H9 (cell line): ENCODE results near the gene WNT7B. TPM values are rescaled to one million over a fixed set of nuclear protein-coding genes. Genes with fewer than 3 reads are reported as not detected.

Experiments used
- DNase-seq: peaks from one replicate; pipeline ENCODE4 v3.0.0-alpha.2; 2017
- H2AFZ ChIP-seq: one replicate; pipeline ENCODE4 v1.6.1; 2013; ENCODE audit warnings: mild to moderate bottlenecking, low read length, control low read depth, moderate library complexity
- H2AK5ac ChIP-seq: 2 replicates; pipeline ENCODE4 v1.6.1; 2013; ENCODE audit warnings: low read length, control low read depth, mixed read lengths; ENCODE audit not compliant: insufficient read length
- H2BK120ac ChIP-seq: one replicate; pipeline ENCODE4 v1.6.1; 2013; ENCODE audit warnings: low read depth, mild to moderate bottlenecking, low read length, control low read depth, inconsistent platforms; ENCODE audit not compliant: poor library complexity, severe bottlenecking
- H2BK12ac ChIP-seq: 2 replicates; pipeline ENCODE4 v1.6.1; 2013; ENCODE audit warnings: low read length, control low read depth, mixed read lengths, low read depth; ENCODE audit not compliant: insufficient read length
- H2BK15ac ChIP-seq: 2 replicates; pipeline ENCODE4 v1.6.1; 2013; ENCODE audit warnings: low read depth, low read length, control low read depth
- H2BK20ac ChIP-seq: one replicate; pipeline ENCODE4 v1.6.1; 2013; ENCODE audit warnings: low read depth, mild to moderate bottlenecking, low read length, control low read depth, inconsistent platforms; ENCODE audit not compliant: poor library complexity, severe bottlenecking
- H2BK5ac ChIP-seq: 2 replicates; pipeline ENCODE4 v1.6.1; 2013; ENCODE audit warnings: low read length, control low read depth, mixed read lengths; ENCODE audit not compliant: insufficient read length
- H3K14ac ChIP-seq: 2 replicates; pipeline ENCODE4 v1.6.1; 2013; ENCODE audit warnings: low read length, control low read depth; ENCODE audit not compliant: insufficient read depth
- H3K18ac ChIP-seq: 2 replicates; pipeline ENCODE4 v1.6.1; 2013; ENCODE audit warnings: low read depth, mild to moderate bottlenecking, mixed read lengths, low read length, control low read depth; ENCODE audit not compliant: insufficient read length
- H3K23ac ChIP-seq: 2 replicates; pipeline ENCODE4 v1.6.1; 2013; ENCODE audit warnings: low read length, control low read depth, mixed read lengths, low read depth; ENCODE audit not compliant: insufficient read length
- H3K23me2 ChIP-seq: 2 replicates; pipeline ENCODE4 v1.6.1; 2013; ENCODE audit warnings: low read depth, mild to moderate bottlenecking, mixed read lengths, low read length, control low read depth; ENCODE audit not compliant: insufficient read length, poor library complexity, severe bottlenecking
- H3K27ac ChIP-seq: 2 replicates; pipeline ENCODE4 v1.5.1; 2013; ENCODE audit warnings: low read length, control low read depth, mixed read lengths, low read depth; ENCODE audit not compliant: insufficient read length
- H3K27me3 ChIP-seq: 2 replicates; pipeline ENCODE4 v1.6.1; 2013; ENCODE audit warnings: low read length, control low read depth, inconsistent platforms; ENCODE audit not compliant: insufficient read depth
- H3K4ac ChIP-seq: 2 replicates; pipeline ENCODE4 v1.6.1; 2013; ENCODE audit warnings: low read depth, mild to moderate bottlenecking, control low read depth, inconsistent platforms, low read length, moderate library complexity
- H3K4me1 ChIP-seq: 2 replicates; pipeline ENCODE4 v1.6.1; 2013; ENCODE audit warnings: low read length, control low read depth, inconsistent platforms; ENCODE audit not compliant: insufficient read depth
- H3K4me2 ChIP-seq: 2 replicates; pipeline ENCODE4 v1.6.1; 2013; ENCODE audit warnings: low read length, control low read depth, mixed read lengths; ENCODE audit not compliant: insufficient read length, insufficient read depth
- H3K56ac ChIP-seq: 2 replicates; pipeline ENCODE4 v1.6.1; 2013; ENCODE audit warnings: low read depth, mild to moderate bottlenecking, mixed read lengths, low read length, control low read depth; ENCODE audit not compliant: insufficient read length
- H3K79me1 ChIP-seq: 2 replicates; pipeline ENCODE4 v1.6.1; 2013; ENCODE audit warnings: low read depth, mild to moderate bottlenecking, moderate library complexity, low read length, control low read depth, inconsistent platforms; ENCODE audit not compliant: insufficient read depth, poor library complexity, severe bottlenecking
- H3K79me2 ChIP-seq: 2 replicates; pipeline ENCODE4 v1.6.1; 2013; ENCODE audit warnings: low read length, control low read depth, inconsistent platforms; ENCODE audit not compliant: insufficient read depth
- H3K9ac ChIP-seq: 2 replicates; pipeline ENCODE4 v1.6.1; 2013; ENCODE audit warnings: low read length, control low read depth, mixed read lengths; ENCODE audit not compliant: insufficient read length; ENCODE audit errors: extremely low read depth
- H3K9me3 ChIP-seq: one replicate; pipeline ENCODE4 v1.6.1; 2013; ENCODE audit warnings: low read depth, low read length, inconsistent platforms; ENCODE audit not compliant: control insufficient read depth
- H3T11ph ChIP-seq: one replicate; pipeline ENCODE4 v1.6.1; 2013; ENCODE audit warnings: mild to moderate bottlenecking, low read length, control low read depth, inconsistent platforms
- H4K20me1 ChIP-seq: one replicate; pipeline ENCODE4 v1.6.1; 2013; ENCODE audit not compliant: control insufficient read depth, insufficient read length, insufficient read depth
- H4K5ac ChIP-seq: 2 replicates; pipeline ENCODE4 v1.6.1; 2013; ENCODE audit warnings: low read depth, mild to moderate bottlenecking, mixed read lengths, low read length, control low read depth; ENCODE audit not compliant: insufficient read length
- H4K8ac ChIP-seq: replicated peaks from 2 replicates; pipeline ENCODE4 v1.6.1; 2013; ENCODE audit warnings: low read length, control low read depth, mixed read lengths, low read depth; ENCODE audit not compliant: insufficient read length
- H4K91ac ChIP-seq: 2 replicates; pipeline ENCODE4 v1.6.1; 2013; ENCODE audit warnings: low read depth, mild to moderate bottlenecking, moderate library complexity, mixed read lengths, low read length, control low read depth; ENCODE audit not compliant: insufficient read length
- H3K27ac Mint-ChIP-seq, 3 experiments: 2 replicates in 2 of 3; 3 replicates in 1 of 3; pipeline ENCODE4 v1.8.0; 2020 to 2021; ENCODE audit warnings: mixed read lengths in 3 of 3, mild to moderate bottlenecking in 1 of 3, moderate library complexity in 1 of 3
- H3K27me3 Mint-ChIP-seq: 2 replicates; pipeline ENCODE4 v1.8.0; 2021; ENCODE audit warnings: low read depth, mild to moderate bottlenecking, moderate library complexity, mixed read lengths
- H3K36me3 Mint-ChIP-seq, 3 experiments: 2 replicates in 2 of 3; 3 replicates in 1 of 3; pipeline ENCODE4 v1.8.0; 2020 to 2021; ENCODE audit warnings: low read depth in 3 of 3, mixed read lengths in 3 of 3; ENCODE audit not compliant: insufficient read depth in 1 of 3
- H3K4me1 Mint-ChIP-seq, 2 experiments: 2 replicates each; pipeline ENCODE4 v1.8.0; 2020; ENCODE audit warnings: mixed read lengths in 2 of 2
- H3K4me3 Mint-ChIP-seq, 2 experiments: 2 replicates in 1 of 2; 3 replicates in 1 of 2; pipeline ENCODE4 v1.8.0; 2020 to 2021; ENCODE audit warnings: mild to moderate bottlenecking in 2 of 2, mixed read lengths in 2 of 2, moderate library complexity in 1 of 2
- H3K9me3 Mint-ChIP-seq, 2 experiments: 2 replicates in 1 of 2; 3 replicates in 1 of 2; pipeline ENCODE4 v1.8.0; 2020; ENCODE audit warnings: mild to moderate bottlenecking in 2 of 2, mixed read lengths in 2 of 2, moderate library complexity in 1 of 2
- CTCF ChIP-seq: fragments of 200-600 bp; sonication (generic); conservative IDR thresholded peaks from 3 replicates; pipeline ENCODE4 v1.8.0; 2021; ENCODE audit warnings: antibody characterized with exemption, mild to moderate bottlenecking
- WGBS: extraction: QIAGEN DNeasy Blood & Tissue Kit; methylation state at CpG from one replicate; pipeline ENCODE4 v1.1.7; 2013; ENCODE audit warnings: missing lambda C conversion rate, low lambda C conversion rate, mixed read lengths; ENCODE audit not compliant: insufficient read length; ENCODE audit errors: extremely low coverage; 5-methylcytosine and 5-hydroxymethylcytosine counted together
- total RNA-seq: library from RNA; stranded (reverse); gene quantifications from 2 replicates; pipeline ENCODE4 v1.2.1, GENCODE V29; 2021

The WNT7B gene
- total RNA-seq, 1 experiment from 2014 or later = 0.09 TPM

GRCh38 chr22:45890351-45890635 lies 86.7 kb downstream of the WNT7B start:
- no peak overlapping the region for H3K4me2 ChIP-seq
- no peaks in the 10 kb centered on the region for H3K27me3 ChIP-seq
- H3K4me1 ChIP-seq = no peaks in the 10 kb centered on the region
- H3K4me3 Mint-ChIP-seq = no peak overlapping the region
- H3K27me3 Mint-ChIP-seq = peaks cover 4% of the 10 kb centered on the region; the same call in 1 of the 2 replicates
- H4K8ac ChIP-seq = no peak overlapping the region
- no peak for TF ChIP-seq CTCF
- H3K18ac ChIP-seq = no peak overlapping the region
- H3K14ac ChIP-seq = no peak overlapping the region
- no peak overlapping the region for H3K56ac ChIP-seq
- no peak overlapping the region for H3K9ac ChIP-seq
- no peak overlapping the region for H2AK5ac ChIP-seq
- no peak overlapping the region for H3K23ac ChIP-seq
- no peak overlapping the region for H3T11ph ChIP-seq
- H3K23me2 ChIP-seq = no peaks in the 10 kb centered on the region
- H4K91ac ChIP-seq = no peak overlapping the region
- no peaks in the 10 kb centered on the region for H3K79me1 ChIP-seq
- H2BK5ac ChIP-seq = no peak overlapping the region
- H3K79me2 ChIP-seq = no peaks in the 10 kb centered on the region
- no peak overlapping the region for H2BK12ac ChIP-seq
- no peak overlapping the region for H4K5ac ChIP-seq
- no CpG with 5 or more reads among the region's 26 CpGs for WGBS
- H3K27ac ChIP-seq = no peak overlapping the region
- no peak overlapping the region for H2BK20ac ChIP-seq
- H3K4me1 Mint-ChIP-seq = 0 out of 4 replicates have a peak, but pooled peaks cover 0 to under 1% of the 10 kb centered on the region in 2 experiments
- no peaks in the 10 kb centered on the region for H3K9me3 ChIP-seq
- H3K27ac Mint-ChIP-seq = no peak overlapping the region
- H2AFZ ChIP-seq = no peak overlapping the region
- no peaks in the 10 kb centered on the region for H3K36me3 Mint-ChIP-seq
- no peaks in the 10 kb centered on the region for H3K9me3 Mint-ChIP-seq
- no peak for DNase-seq
- H4K20me1 ChIP-seq = no peaks in the 10 kb centered on the region
- H2BK120ac ChIP-seq = no peak overlapping the region
- no peak overlapping the region for H2BK15ac ChIP-seq
- H3K4ac ChIP-seq = no peak overlapping the region
